ENCODE measurements around the gene EXOSC5. TPM values are rescaled to one million over a fixed set of nuclear protein-coding genes. Genes with fewer than 3 reads are reported as not detected.

Gene EXOSC5
- total and polyA plus RNA-seq, 2 of the 13 experiments (the other 11 are each of a cell fraction or from before 2014, with no cell fraction given): 24.1 to 26.5 TPM

- TF ChIP-seq AGO2 (optimal IDR thresholded peaks at IDR 0.05; ENCODE audit: low read depth, low read length): peak; percentile 71
- peak; percentile 37; the same call in 1 of the 2 replicates for TF ChIP-seq SALL1 (CRISPR knock-in tag; IDR thresholded peaks at IDR 0.05)
- 0 out of 2 replicates have a peak, but pooled peaks have one; percentile 19 for TF ChIP-seq ZMYM4 (CRISPR knock-in tag; IDR thresholded peaks at IDR 0.05)
- TF ChIP-seq ZNF530 (CRISPR knock-in tag; IDR thresholded peaks at IDR 0.05; ENCODE audit: low read depth): no peak
- 0 out of 2 replicates have a peak, but pooled peaks have one; percentile 34 for TF ChIP-seq TARDBP (CRISPR knock-in tag; IDR thresholded peaks at IDR 0.05)
- no peak for TF ChIP-seq ZNF18 (CRISPR knock-in tag; IDR thresholded peaks at IDR 0.05; ENCODE audit: insufficient replicate concordance)
- TF ChIP-seq ZNF12 (CRISPR knock-in tag; IDR thresholded peaks at IDR 0.05): no peak
- TF ChIP-seq MAF1 (CRISPR knock-in tag; IDR thresholded peaks at IDR 0.05; ENCODE audit: borderline replicate concordance): peak; percentile 87; the same call in 1 of the 2 replicates
- TF ChIP-seq SCMH1 (CRISPR knock-in tag; IDR thresholded peaks at IDR 0.05; ENCODE audit: borderline replicate concordance): no peak
- TF ChIP-seq TEAD3 (CRISPR knock-in tag; optimal IDR thresholded peaks at IDR 0.05; ENCODE audit: borderline replicate concordance): no peak
- TF ChIP-seq EP300 (IDR thresholded peaks at IDR 0.05; ENCODE audit: low read depth in 2 of 2, low read length in 2 of 2): no peak
- TF ChIP-seq EP300 (CRISPR knock-in tag; IDR thresholded peaks at IDR 0.05; ENCODE audit: borderline replicate concordance): no peak
- TF ChIP-seq ZNF136 (CRISPR knock-in tag; IDR thresholded peaks at IDR 0.05; ENCODE audit: low read depth): no peak
- no peak; the same call in 1 of the 2 replicates for TF ChIP-seq SMC3 (IDR thresholded peaks at IDR 0.05; ENCODE audit: low read length)
- peak; percentile 38; the same call in 1 of the 2 replicates for TF ChIP-seq FOXK1 (CRISPR knock-in tag; IDR thresholded peaks at IDR 0.05; ENCODE audit: borderline replicate concordance, low read depth)
- TF ChIP-seq AGO1 (IDR thresholded peaks at IDR 0.05; ENCODE audit: low read depth, low read length, poor library complexity, severe bottlenecking): peak; percentile 21
- TF ChIP-seq, protein P1, sequence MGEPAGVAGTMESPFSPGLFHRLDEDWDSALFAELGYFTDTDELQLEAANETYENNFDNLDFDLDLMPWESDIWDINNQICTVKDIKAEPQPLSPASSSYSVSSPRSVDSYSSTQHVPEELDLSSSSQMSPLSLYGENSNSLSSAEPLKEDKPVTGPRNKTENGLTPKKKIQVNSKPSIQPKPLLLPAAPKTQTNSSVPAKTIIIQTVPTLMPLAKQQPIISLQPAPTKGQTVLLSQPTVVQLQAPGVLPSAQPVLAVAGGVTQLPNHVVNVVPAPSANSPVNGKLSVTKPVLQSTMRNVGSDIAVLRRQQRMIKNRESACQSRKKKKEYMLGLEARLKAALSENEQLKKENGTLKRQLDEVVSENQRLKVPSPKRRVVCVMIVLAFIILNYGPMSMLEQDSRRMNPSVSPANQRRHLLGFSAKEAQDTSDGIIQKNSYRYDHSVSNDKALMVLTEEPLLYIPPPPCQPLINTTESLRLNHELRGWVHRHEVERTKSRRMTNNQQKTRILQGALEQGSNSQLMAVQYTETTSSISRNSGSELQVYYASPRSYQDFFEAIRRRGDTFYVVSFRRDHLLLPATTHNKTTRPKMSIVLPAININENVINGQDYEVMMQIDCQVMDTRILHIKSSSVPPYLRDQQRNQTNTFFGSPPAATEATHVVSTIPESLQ (CRISPR knock-in tag; conservative IDR thresholded peaks at IDR 0.05): no peak
- TF ChIP-seq, protein P2, sequence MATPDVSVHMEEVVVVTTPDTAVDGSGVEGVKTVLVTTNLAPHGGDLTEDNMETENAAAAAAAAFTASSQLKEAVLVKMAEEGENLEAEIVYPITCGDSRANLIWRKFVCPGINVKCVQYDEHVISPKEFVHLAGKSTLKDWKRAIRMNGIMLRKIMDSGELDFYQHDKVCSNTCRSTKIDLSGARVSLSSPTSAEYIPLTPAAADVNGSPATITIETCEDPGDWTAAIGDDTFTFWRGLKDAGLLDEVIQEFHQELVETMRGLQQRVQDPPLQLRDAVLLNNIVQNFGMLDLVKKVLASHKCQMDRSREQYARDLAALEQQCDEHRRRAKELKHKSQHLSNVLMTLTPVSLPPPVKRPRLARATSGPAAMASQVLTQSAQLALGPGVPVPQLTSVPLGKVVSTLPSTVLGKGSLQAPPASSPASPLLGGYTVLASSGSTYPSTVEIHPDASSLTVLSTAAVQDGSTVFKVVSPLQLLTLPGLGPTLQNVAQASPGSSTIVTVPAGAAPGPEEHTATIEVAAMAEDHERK (CRISPR knock-in tag; IDR thresholded peaks at IDR 0.05; ENCODE audit: low read depth): no peak
- no peak for TF ChIP-seq ZBTB20 (CRISPR knock-in tag; IDR thresholded peaks at IDR 0.05; ENCODE audit: borderline replicate concordance, low read depth)
- no peak for TF ChIP-seq ZNF660 (CRISPR knock-in tag; IDR thresholded peaks at IDR 0.05; ENCODE audit: borderline replicate concordance, low read depth)
- no peak for TF ChIP-seq ZNF839 (CRISPR knock-in tag; IDR thresholded peaks at IDR 0.05; ENCODE audit: borderline replicate concordance)
Measured at GRCh38 chr19:41352609-41353465, 44.3 kb downstream of the EXOSC5 start (continued).
